PC-9 (cell line): Measurements from ENCODE around the gene SGMS1. TPM values are rescaled to one million over a fixed set of nuclear protein-coding genes. Genes with fewer than 3 reads are reported as not detected.
A peak's percentile ranks its signal among the peaks of the same experiment; 100 is the strongest.

Experiments
- BruUV-seq: library from RNA; stranded (reverse); fragments of 400-500 nt; replicated peaks from 2 replicates; lab custom pipeline; 2021; lab: Mats Ljungman, UMichigan
- CTCF ChIA-PET: fragments of 300-600 bp; sonication (Branson Sonifier 250); formaldehyde crosslinking; loops from one replicate; lab custom pipeline; 2022; ENCODE audit warnings: antibody characterized with exemption; lab: Charles Lee
- POLR2A ChIA-PET: fragments of 300-600 bp; sonication (Branson Sonifier 250); formaldehyde crosslinking; loops from one replicate; lab custom pipeline; 2022; ENCODE audit warnings: antibody characterized with exemption; ENCODE audit not compliant: unreplicated experiment; lab: Charles Lee
- DNase-seq, 2 experiments: peaks; one replicate each; pipeline versions ENCODE4 v3.0.0 to v3.0.0-alpha.2; 2015 to 2022; ENCODE audit warnings: mixed read lengths in 1 of 2
- H2AFZ ChIP-seq: fragments of 200-600 bp; sonication (generic); 2 replicates; pipeline ENCODE4 v1.8.1; 2017; ENCODE audit warnings: antibody characterized with exemption
- H3F3A ChIP-seq: fragments of 200-600 bp; sonication (generic); 2 replicates; pipeline ENCODE4 v1.8.1; 2017; ENCODE audit warnings: antibody characterized with exemption, mild to moderate bottlenecking, low read depth; ENCODE audit not compliant: insufficient read depth
- H3K27ac ChIP-seq: fragments of 200-600 bp; sonication (generic); 2 replicates; pipeline ENCODE4 v1.6.1; 2016; ENCODE audit warnings: mixed run types
- H3K27me3 ChIP-seq: fragments of 200-600 bp; sonication (generic); 2 replicates; pipeline ENCODE4 v1.6.1; 2016; ENCODE audit warnings: low read depth, mixed run types; ENCODE audit not compliant: insufficient read depth
- H3K36me3 ChIP-seq: fragments of 200-600 bp; sonication (generic); 2 replicates; pipeline ENCODE4 v1.6.1; 2016; ENCODE audit warnings: low read depth, mixed run types
- H3K4me1 ChIP-seq: fragments of 200-600 bp; sonication (generic); replicated peaks from 2 replicates; pipeline ENCODE4 v1.6.1; 2016; ENCODE audit warnings: mixed run types; ENCODE audit not compliant: insufficient read depth
- H3K4me2 ChIP-seq: fragments of 200-600 bp; sonication (generic); 2 replicates; pipeline ENCODE4 v1.6.1; 2017; ENCODE audit warnings: mixed run types
- H3K4me3 ChIP-seq: fragments of 200-600 bp; sonication (generic); 2 replicates; pipeline ENCODE4 v1.6.1; 2016; ENCODE audit warnings: mixed run types
- H3K79me2 ChIP-seq: fragments of 200-600 bp; sonication (generic); 2 replicates; pipeline ENCODE4 v1.6.1; 2017; ENCODE audit warnings: low read depth, mixed run types
- H3K9me2 ChIP-seq: fragments of 200-600 bp; sonication (generic); 2 replicates; pipeline ENCODE4 v1.8.1; 2017; ENCODE audit warnings: mild to moderate bottlenecking; ENCODE audit not compliant: insufficient read depth
- H3K9me3 ChIP-seq: fragments of 200-600 bp; sonication (generic); 2 replicates; pipeline ENCODE4 v1.8.1; 2016; ENCODE audit warnings: low read depth; ENCODE audit not compliant: insufficient read depth
- H4K20me1 ChIP-seq: fragments of 200-600 bp; sonication (generic); 2 replicates; pipeline ENCODE4 v1.8.1; 2017; ENCODE audit not compliant: insufficient read depth
- EZH2 ChIP-seq: fragments of 200-600 bp; sonication (generic); IDR thresholded peaks from 2 replicates; pipeline ENCODE4 v1.8.0; 2017; ENCODE audit warnings: antibody characterized with exemption, low read depth
- intact Hi-C: fragments of 100-400 bp; cut with micrococcal nuclease; formaldehyde crosslinking; loops from one replicate; pipeline ENCODE4 v1.10.0; 2022; ENCODE audit not compliant: unreplicated experiment
- total RNA-seq: library from RNA; stranded (reverse); gene quantifications from 2 replicates; pipeline ENCODE4 v1.2.3, GENCODE V29; 2021
- TF ChIP-seq, protein P1 (sequence below): fragments of 200-600 bp; sonication (generic); conservative IDR thresholded peaks from 2 replicates; pipeline ENCODE4 v1.6.1; 2017; ENCODE audit warnings: mixed run types, antibody characterized with exemption, mild to moderate bottlenecking, moderate library complexity

The SGMS1 gene
- total RNA-seq, 1 experiment from 2014 or later = 35.0 TPM

DNA sequence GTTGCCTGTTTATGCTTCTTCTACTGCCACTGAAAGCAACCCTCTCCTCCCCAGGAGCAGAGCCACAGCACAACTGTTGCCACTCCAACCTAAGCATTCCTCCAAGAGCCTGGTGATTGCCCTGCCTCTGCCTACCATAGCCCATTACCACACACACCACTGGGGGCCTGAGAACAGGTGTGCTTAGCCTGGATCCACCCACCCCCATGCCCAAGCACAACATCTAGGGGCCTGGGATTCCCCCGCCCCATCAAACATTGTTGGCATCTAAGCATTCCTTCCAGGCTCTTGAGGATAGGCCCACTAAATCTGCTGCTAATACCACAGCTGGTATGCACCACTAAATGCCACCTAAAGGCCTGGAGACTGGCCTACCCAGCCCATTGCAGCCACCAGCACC, 329.2 kb downstream of the SGMS1 start:
- Histone ChIP-seq H3K79me2 (no peaks in the 10 kb centered on the region), H3K4me3 (no peak overlapping the region), H3K4me1 (no peaks in the 10 kb centered on the region), H3F3A (0 out of 2 replicates have a peak, but pooled peaks cover 6% of the 10 kb centered on the region), H2AFZ (no peak overlapping the region), H3K9me2 (no peaks in the 10 kb centered on the region), H4K20me1 (no peaks in the 10 kb centered on the region), H3K36me3 (no peaks in the 10 kb centered on the region), H3K27ac (no peak overlapping the region), H3K9me3 (peaks cover 5% of the 10 kb centered on the region; the same call in 1 of the 2 replicates), H3K27me3 (no peaks in the 10 kb centered on the region), H3K4me2 (no peak overlapping the region)
- CTCF ChIA-PET = no interaction called here
- no peak for DNase-seq
- intact Hi-C loops = no loop called here
- POLR2A ChIA-PET = no interaction called here
- no TSS peak for BruUV-seq
- TF ChIP-seq EZH2 = no peak
- TF ChIP-seq, protein P1, sequence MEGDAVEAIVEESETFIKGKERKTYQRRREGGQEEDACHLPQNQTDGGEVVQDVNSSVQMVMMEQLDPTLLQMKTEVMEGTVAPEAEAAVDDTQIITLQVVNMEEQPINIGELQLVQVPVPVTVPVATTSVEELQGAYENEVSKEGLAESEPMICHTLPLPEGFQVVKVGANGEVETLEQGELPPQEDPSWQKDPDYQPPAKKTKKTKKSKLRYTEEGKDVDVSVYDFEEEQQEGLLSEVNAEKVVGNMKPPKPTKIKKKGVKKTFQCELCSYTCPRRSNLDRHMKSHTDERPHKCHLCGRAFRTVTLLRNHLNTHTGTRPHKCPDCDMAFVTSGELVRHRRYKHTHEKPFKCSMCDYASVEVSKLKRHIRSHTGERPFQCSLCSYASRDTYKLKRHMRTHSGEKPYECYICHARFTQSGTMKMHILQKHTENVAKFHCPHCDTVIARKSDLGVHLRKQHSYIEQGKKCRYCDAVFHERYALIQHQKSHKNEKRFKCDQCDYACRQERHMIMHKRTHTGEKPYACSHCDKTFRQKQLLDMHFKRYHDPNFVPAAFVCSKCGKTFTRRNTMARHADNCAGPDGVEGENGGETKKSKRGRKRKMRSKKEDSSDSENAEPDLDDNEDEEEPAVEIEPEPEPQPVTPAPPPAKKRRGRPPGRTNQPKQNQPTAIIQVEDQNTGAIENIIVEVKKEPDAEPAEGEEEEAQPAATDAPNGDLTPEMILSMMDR = no peak

DNA sequence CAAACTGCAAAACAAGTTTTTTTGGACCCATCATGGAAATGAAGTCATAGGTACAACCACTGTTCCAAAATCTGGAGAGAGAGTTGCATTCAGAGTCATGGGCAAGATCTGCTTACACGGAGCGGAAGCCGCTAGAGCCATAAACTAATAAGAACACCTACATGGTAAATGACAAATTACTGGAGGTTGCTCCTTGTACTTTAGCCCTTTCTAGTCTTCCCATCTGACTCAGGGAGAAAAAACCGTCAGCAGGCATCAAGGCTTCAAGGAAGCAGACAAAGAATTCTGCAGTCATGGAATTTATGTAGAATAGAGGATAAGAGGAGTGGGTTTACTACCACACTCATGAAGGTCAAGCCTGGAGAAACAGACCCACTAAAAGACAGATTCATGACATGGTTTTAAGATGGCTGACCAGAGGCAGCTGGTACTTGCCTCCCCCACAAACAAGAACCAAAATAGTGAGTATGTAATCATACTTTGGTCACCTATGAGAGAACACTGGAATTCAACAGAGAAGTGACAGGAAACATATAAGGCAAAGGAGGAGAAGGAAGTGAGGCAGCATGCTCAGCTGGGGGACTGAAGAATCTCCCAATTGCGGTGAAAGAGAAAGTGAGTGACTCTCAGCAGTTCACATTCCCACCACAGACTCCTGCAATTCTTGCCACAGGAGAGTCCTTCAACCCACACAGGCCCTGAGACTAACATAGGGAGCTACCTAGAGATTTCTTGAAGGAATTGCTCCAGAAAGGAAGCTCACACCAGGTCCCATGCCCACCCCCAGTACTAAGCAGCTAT, 330.0 kb downstream of the SGMS1 start:
- H3K9me2 ChIP-seq = no peaks in the 10 kb centered on the region
- intact Hi-C loops = no loop called here
- ChIA-PET POLR2A (no interaction called here), CTCF (no interaction called here)
- H3K4me1 ChIP-seq = no peaks in the 10 kb centered on the region
- no peaks in the 10 kb centered on the region for H3K79me2 ChIP-seq
- no peak for DNase-seq
- no peak overlapping the region for H3K4me2 ChIP-seq
- BruUV-seq = no TSS peak
- H3K4me3 ChIP-seq = no peak overlapping the region
- TF ChIP-seq, protein P1 = no peak
- TF ChIP-seq EZH2 = no peak
- H3F3A ChIP-seq = 0 out of 2 replicates have a peak, but pooled peaks cover 6% of the 10 kb centered on the region
- H3K36me3 ChIP-seq = no peaks in the 10 kb centered on the region
- no peak overlapping the region for H2AFZ ChIP-seq
- no peaks in the 10 kb centered on the region for H4K20me1 ChIP-seq
- H3K9me3 ChIP-seq = peaks cover 5% of the 10 kb centered on the region; the same call in 1 of the 2 replicates
- H3K27me3 ChIP-seq = no peaks in the 10 kb centered on the region
- H3K27ac ChIP-seq = no peak overlapping the region

DNA sequence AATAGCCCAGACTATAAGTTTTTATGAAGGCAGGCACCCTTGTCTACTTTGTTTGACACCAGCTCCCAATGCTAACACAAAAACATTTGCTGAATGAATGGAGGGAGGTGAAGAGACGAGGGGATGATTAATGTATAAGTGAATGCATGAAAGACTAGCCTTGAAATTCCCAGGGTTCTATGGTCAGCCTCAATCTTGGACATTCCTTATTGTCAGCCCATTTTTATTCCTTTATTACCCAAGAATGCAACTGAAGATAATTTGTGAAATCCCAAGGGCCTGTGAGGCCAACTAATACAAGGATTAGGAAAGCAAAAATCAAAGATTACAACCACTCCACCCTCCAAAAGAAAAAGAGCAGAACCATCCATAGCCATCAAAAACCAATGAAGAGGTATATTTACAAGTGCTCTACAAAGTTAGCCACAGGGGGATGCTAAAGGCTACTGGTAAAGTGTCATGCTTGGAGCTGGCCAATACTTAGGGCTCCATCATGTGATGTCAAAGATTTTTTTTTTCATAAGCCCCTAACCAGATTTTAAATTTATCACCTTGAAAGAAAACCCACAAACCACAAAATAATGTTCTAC, 332.4 kb downstream of the SGMS1 start:
- Histone ChIP-seq H4K20me1 (no peaks in the 10 kb centered on the region), H3K27me3 (no peaks in the 10 kb centered on the region), H3F3A (0 out of 2 replicates have a peak, but pooled peaks cover 6% of the 10 kb centered on the region), H3K9me2 (no peaks in the 10 kb centered on the region), H2AFZ (no peak overlapping the region), H3K4me1 (no peaks in the 10 kb centered on the region), H3K27ac (no peak overlapping the region), H3K4me2 (no peak overlapping the region), H3K9me3 (no peaks in the 10 kb centered on the region), H3K4me3 (no peak overlapping the region), H3K79me2 (no peaks in the 10 kb centered on the region), H3K36me3 (no peaks in the 10 kb centered on the region)
- no TSS peak for BruUV-seq
- intact Hi-C loops = no loop called here
- CTCF ChIA-PET = no interaction called here
- no peak for DNase-seq
- POLR2A ChIA-PET = no interaction called here
- TF ChIP-seq, protein P1 = peak; percentile 44; the same call in 1 of the 2 replicates
- no peak for TF ChIP-seq EZH2
